Measurements from ENCODE around the gene FRMD4A. TPM values are rescaled to one million over a fixed set of nuclear protein-coding genes. Genes with fewer than 3 reads are reported as not detected.
A peak's percentile ranks its signal among the peaks of the same experiment; 100 is the strongest.

The FRMD4A gene
- total and polyA plus RNA-seq, 5 donors from 2014 or later: 0.34 to 2.4 (median 0.54) TPM

GRCh38 chr10:13848520-13849445, 481.9 kb downstream of the FRMD4A start:
- Mint-ChIP-seq H3K27me3 (no peaks in the 10 kb centered on the region), H3K4me3 (no peak overlapping the region), H3K9me3 (no peaks in the 10 kb centered on the region), H3K36me3 (peaks cover 3% of the 10 kb centered on the region), H3K27ac (no peak overlapping the region), H3K4me1 (peaks cover 0 to 18% (median 6%) of the 10 kb centered on the region in 4 donors)
- ATAC-seq (ENCODE audit: low read depth in 2 of 2) (no peak), DNase-seq (no peak)
- H3K27me3 ChIP-seq (ENCODE audit: control insufficient read depth, insufficient read depth, low read length): no peaks in the 10 kb centered on the region
- H3K36me3 ChIP-seq (ENCODE audit: control insufficient read depth, insufficient read depth, low read length): no peaks in the 10 kb centered on the region
- no peak overlapping the region for H3K4me3 ChIP-seq (ENCODE audit: low read depth, low read length)
- no peaks in the 10 kb centered on the region for H3K9me3 ChIP-seq (ENCODE audit: control insufficient read depth in 2 of 2, low read length in 2 of 2)
- no peak overlapping the region for H3K27ac ChIP-seq (ENCODE audit: insufficient read depth, low read length, poor library complexity, severe bottlenecking)
- H3K4me1 ChIP-seq (ENCODE audit: control insufficient read depth, insufficient read depth, low read length, poor library complexity, severe bottlenecking): no peaks in the 10 kb centered on the region

GRCh38 chr10:13847201-13847631, 483.5 kb downstream of the FRMD4A start:
- no peaks in the 10 kb centered on the region for H3K9me3 Mint-ChIP-seq
- peaks cover 0 to 18% (median 6%) of the 10 kb centered on the region in 4 donors for H3K4me1 Mint-ChIP-seq
- peaks cover 4% of the 10 kb centered on the region for H3K36me3 Mint-ChIP-seq
- H3K4me3 Mint-ChIP-seq: no peak overlapping the region
- ATAC-seq (ENCODE audit: low read depth in 2 of 2): no peak
- no peak overlapping the region for H3K27ac Mint-ChIP-seq
- Histone ChIP-seq H3K4me1 (ENCODE audit: control insufficient read depth, insufficient read depth, low read length, poor library complexity, severe bottlenecking) (no peaks in the 10 kb centered on the region), H3K4me3 (ENCODE audit: low read depth, low read length) (no peak overlapping the region), H3K9me3 (ENCODE audit: control insufficient read depth in 2 of 2, low read length in 2 of 2) (no peaks in the 10 kb centered on the region), H3K27me3 (ENCODE audit: control insufficient read depth, insufficient read depth, low read length) (no peaks in the 10 kb centered on the region), H3K27ac (ENCODE audit: insufficient read depth, low read length, poor library complexity, severe bottlenecking) (no peak overlapping the region), H3K36me3 (ENCODE audit: control insufficient read depth, insufficient read depth, low read length) (no peaks in the 10 kb centered on the region)
- DNase-seq: peak in 1 of 3 donors; percentile 4
- H3K27me3 Mint-ChIP-seq: no peaks in the 10 kb centered on the region

- H3K36me3 Mint-ChIP-seq: peaks cover 8% of the 10 kb centered on the region
- no peak overlapping the region for H3K27ac ChIP-seq (ENCODE audit: insufficient read depth, low read length, poor library complexity, severe bottlenecking)
- H3K36me3 ChIP-seq (ENCODE audit: control insufficient read depth, insufficient read depth, low read length): no peaks in the 10 kb centered on the region
- peaks cover 0 to 18% (median 6%) of the 10 kb centered on the region in 4 donors for H3K4me1 Mint-ChIP-seq
- ATAC-seq (ENCODE audit: low read depth in 2 of 2): no peak
- H3K27me3 ChIP-seq (ENCODE audit: control insufficient read depth, insufficient read depth, low read length): no peaks in the 10 kb centered on the region
- H3K9me3 Mint-ChIP-seq: peaks cover 0 to 9% (median 0%) of the 10 kb centered on the region in 7 donors
- no peaks in the 10 kb centered on the region for H3K27me3 Mint-ChIP-seq
- H3K27ac Mint-ChIP-seq: no peak overlapping the region
- peaks cover 5 to 6% of the 10 kb centered on the region in 2 experiments for H3K9me3 ChIP-seq (ENCODE audit: control insufficient read depth in 2 of 2, low read length in 2 of 2)
- H3K4me3 Mint-ChIP-seq: no peak overlapping the region
- no peak for DNase-seq
- H3K4me1 ChIP-seq (ENCODE audit: control insufficient read depth, insufficient read depth, low read length, poor library complexity, severe bottlenecking): no peaks in the 10 kb centered on the region
- H3K4me3 ChIP-seq (ENCODE audit: low read depth, low read length): no peak overlapping the region
These were observed 484.8 kb downstream of the FRMD4A start for GRCh38 chr10:13845897-13846296.

- no peak overlapping the region for H3K27ac Mint-ChIP-seq
- Histone ChIP-seq H3K27ac (ENCODE audit: insufficient read depth, low read length, poor library complexity, severe bottlenecking) (no peak overlapping the region), H3K27me3 (ENCODE audit: control insufficient read depth, insufficient read depth, low read length) (peaks cover 2% of the 10 kb centered on the region), H3K4me3 (ENCODE audit: low read depth, low read length) (no peak overlapping the region), H3K9me3 (ENCODE audit: control insufficient read depth in 2 of 2, low read length in 2 of 2) (peaks cover 5 to 6% of the 10 kb centered on the region in 2 experiments), H3K4me1 (ENCODE audit: control insufficient read depth, insufficient read depth, low read length, poor library complexity, severe bottlenecking) (no peaks in the 10 kb centered on the region), H3K36me3 (ENCODE audit: control insufficient read depth, insufficient read depth, low read length) (no peaks in the 10 kb centered on the region)
- H3K9me3 Mint-ChIP-seq: peaks cover 0 to 11% (median 0%) of the 10 kb centered on the region in 7 donors
- peaks cover 0 to 18% (median 6%) of the 10 kb centered on the region in 4 donors for H3K4me1 Mint-ChIP-seq
- no peak for ATAC-seq (ENCODE audit: low read depth in 2 of 2)
- no peaks in the 10 kb centered on the region for H3K27me3 Mint-ChIP-seq
- peaks cover 8% of the 10 kb centered on the region for H3K36me3 Mint-ChIP-seq
- DNase-seq: no peak
- H3K4me3 Mint-ChIP-seq: no peak overlapping the region
These were observed 486.1 kb downstream of the FRMD4A start for GRCh38 chr10:13844651-13845050.

- Mint-ChIP-seq H3K4me3 (no peak overlapping the region), H3K27ac (no peak overlapping the region), H3K27me3 (no peaks in the 10 kb centered on the region), H3K4me1 (peaks cover 0 to 10% (median 2%) of the 10 kb centered on the region in 4 donors), H3K36me3 (peaks cover 8% of the 10 kb centered on the region), H3K9me3 (peaks cover 0 to 11% (median 0%) of the 10 kb centered on the region in 7 donors)
- Histone ChIP-seq H3K36me3 (ENCODE audit: control insufficient read depth, insufficient read depth, low read length) (no peaks in the 10 kb centered on the region), H3K27ac (ENCODE audit: insufficient read depth, low read length, poor library complexity, severe bottlenecking) (no peak overlapping the region), H3K4me1 (ENCODE audit: control insufficient read depth, insufficient read depth, low read length, poor library complexity, severe bottlenecking) (no peaks in the 10 kb centered on the region), H3K27me3 (ENCODE audit: control insufficient read depth, insufficient read depth, low read length) (peaks cover 2% of the 10 kb centered on the region), H3K9me3 (ENCODE audit: control insufficient read depth in 2 of 2, low read length in 2 of 2) (peaks cover 5 to 6% of the 10 kb centered on the region in 2 experiments), H3K4me3 (ENCODE audit: low read depth, low read length) (no peak overlapping the region)
- DNase-seq (no peak), ATAC-seq (ENCODE audit: low read depth in 2 of 2) (no peak)
These were observed 488.6 kb downstream of the FRMD4A start for GRCh38 chr10:13842117-13842516.

GRCh38 chr10:13840036-13840435, 490.7 kb downstream of the FRMD4A start:
- no peak overlapping the region for H3K4me3 ChIP-seq (ENCODE audit: low read depth, low read length)
- H3K4me1 Mint-ChIP-seq: peaks cover 0 to 3% (median 0%) of the 10 kb centered on the region in 4 donors
- no peaks in the 10 kb centered on the region for H3K4me1 ChIP-seq (ENCODE audit: control insufficient read depth, insufficient read depth, low read length, poor library complexity, severe bottlenecking)
- H3K9me3 Mint-ChIP-seq: peaks cover 0 to 11% (median 0%) of the 10 kb centered on the region in 7 donors
- DNase-seq (no peak), ATAC-seq (ENCODE audit: low read depth in 2 of 2) (no peak)
- peaks cover 2% of the 10 kb centered on the region for H3K27me3 ChIP-seq (ENCODE audit: control insufficient read depth, insufficient read depth, low read length)
- no peak overlapping the region for H3K27ac ChIP-seq (ENCODE audit: insufficient read depth, low read length, poor library complexity, severe bottlenecking)
- H3K4me3 Mint-ChIP-seq: no peak overlapping the region
- peaks cover 6% of the 10 kb centered on the region for H3K36me3 Mint-ChIP-seq
- H3K36me3 ChIP-seq (ENCODE audit: control insufficient read depth, insufficient read depth, low read length): no peaks in the 10 kb centered on the region
- no peak overlapping the region for H3K27ac Mint-ChIP-seq
- H3K27me3 Mint-ChIP-seq: no peaks in the 10 kb centered on the region
- H3K9me3 ChIP-seq (ENCODE audit: control insufficient read depth in 2 of 2, low read length in 2 of 2): peaks cover 5 to 6% of the 10 kb centered on the region in 2 experiments

- Mint-ChIP-seq H3K27ac (no peak overlapping the region), H3K9me3 (peaks cover 0 to 11% (median 0%) of the 10 kb centered on the region in 7 donors), H3K27me3 (no peaks in the 10 kb centered on the region), H3K36me3 (peaks cover 6% of the 10 kb centered on the region), H3K4me3 (no peak overlapping the region), H3K4me1 (peaks cover 0 to 3% (median 0%) of the 10 kb centered on the region in 4 donors)
- peaks cover 2% of the 10 kb centered on the region for H3K27me3 ChIP-seq (ENCODE audit: control insufficient read depth, insufficient read depth, low read length)
- H3K4me1 ChIP-seq (ENCODE audit: control insufficient read depth, insufficient read depth, low read length, poor library complexity, severe bottlenecking): no peaks in the 10 kb centered on the region
- no peak overlapping the region for H3K4me3 ChIP-seq (ENCODE audit: low read depth, low read length)
- ATAC-seq (ENCODE audit: low read depth in 2 of 2) (no peak), DNase-seq (no peak)
- no peak overlapping the region for H3K27ac ChIP-seq (ENCODE audit: insufficient read depth, low read length, poor library complexity, severe bottlenecking)
- H3K9me3 ChIP-seq (ENCODE audit: control insufficient read depth in 2 of 2, low read length in 2 of 2): peaks cover 5 to 6% of the 10 kb centered on the region in 2 experiments
- H3K36me3 ChIP-seq (ENCODE audit: control insufficient read depth, insufficient read depth, low read length): no peaks in the 10 kb centered on the region
These were observed 491.2 kb downstream of the FRMD4A start for GRCh38 chr10:13839430-13839990.
